Endothelial cell of umbilical vein (primary cell): Measurements from ENCODE around the gene CTSH. TPM values are rescaled to one million over a fixed set of nuclear protein-coding genes. Genes with fewer than 3 reads are reported as not detected.

Source experiments
- BruUV-seq: library from RNA; stranded (reverse); fragments of 400-500 nt; replicated peaks from 2 replicates; lab custom pipeline; 2021; lab: Mats Ljungman, UMichigan
- CTCF ChIA-PET: fragments of 300-600, 350-600 bp; sonication (Branson Sonifier 250); formaldehyde crosslinking; loops from one replicate; lab custom pipeline; 2021; ENCODE audit warnings: antibody characterized with exemption, inconsistent platforms; lab: Charles Lee
- POLR2A ChIA-PET: fragments of 300-600, 350-600 bp; sonication (Branson Sonifier 250); formaldehyde crosslinking; loops from one replicate; lab custom pipeline; 2021; ENCODE audit warnings: antibody characterized with exemption, inconsistent platforms; lab: Charles Lee
- DNase-seq: peaks from one replicate; pipeline ENCODE4 v3.0.0-alpha.2; 2011; ENCODE audit warnings: low read depth, low spot score
- FAIRE-seq: peaks from 2 replicates; lab custom pipeline; 2011; peaks lifted over from hg19 to GRCh38; lab: Jason Lieb, UNC
- H2AFZ ChIP-seq: 2 replicates; pipeline ENCODE4 v1.6.0; 2012; ENCODE audit warnings: low read depth, low read length, control low read depth, inconsistent platforms
- H3K27ac ChIP-seq: 2 replicates; pipeline ENCODE4 v1.5.1; 2011; ENCODE audit warnings: low read depth, mild to moderate bottlenecking, control low read depth, low read length, moderate library complexity; ENCODE audit not compliant: insufficient read depth
- H3K27me3 ChIP-seq, 2 experiments: 2 replicates each; pipeline versions ENCODE4 v1.6.0 to v1.6.1; 2011; ENCODE audit warnings: low read length in 2 of 2, mixed read lengths in 1 of 2; ENCODE audit not compliant: control insufficient read depth in 2 of 2, insufficient read depth in 2 of 2
- H3K36me3 ChIP-seq, 2 experiments: 2 replicates in 1 of 2; 3 replicates in 1 of 2; pipeline ENCODE4 v1.5.1; 2011; ENCODE audit warnings: low read length in 2 of 2, mild to moderate bottlenecking in 1 of 2, moderate library complexity in 1 of 2; ENCODE audit not compliant: control insufficient read depth in 2 of 2, insufficient read depth in 2 of 2; ENCODE audit errors: extremely low read depth in 1 of 2
- H3K4me1 ChIP-seq: 3 replicates; pipeline ENCODE4 v1.5.1; 2011; ENCODE audit warnings: mild to moderate bottlenecking, low read length; ENCODE audit not compliant: control insufficient read depth, insufficient read depth; ENCODE audit errors: extremely low read depth
- H3K4me2 ChIP-seq: 2 replicates; pipeline ENCODE4 v1.6.1; 2011; ENCODE audit warnings: low read length, control low read depth, mixed read lengths; ENCODE audit not compliant: insufficient read depth
- H3K4me3 ChIP-seq, 3 experiments: fragments of 200-600 bp in 1 of 3; sonication (generic), shearing (Covaris generic) in 1 of 3; replicated peaks in 1 of 3; 2 replicates each; pipeline ENCODE4 v1.5.1; 2011 to 2016; ENCODE audit warnings: control low read depth in 3 of 3, low read length in 3 of 3, mild to moderate bottlenecking in 2 of 3, inconsistent platforms in 1 of 3, low read depth in 1 of 3, moderate library complexity in 1 of 3; ENCODE audit not compliant: insufficient read depth in 1 of 3
- H3K79me2 ChIP-seq: 2 replicates; pipeline ENCODE4 v1.6.0; 2012; ENCODE audit warnings: low read length, inconsistent platforms; ENCODE audit not compliant: control insufficient read depth, insufficient read depth
- H3K9ac ChIP-seq: replicated peaks from 2 replicates; pipeline ENCODE3; 2011; ENCODE audit warnings: low read length, control low read depth; ENCODE audit not compliant: insufficient read depth; ENCODE audit errors: extremely low read depth
- H3K9me1 ChIP-seq: replicated peaks from 3 replicates; pipeline ENCODE4 v1.6.0; 2011; ENCODE audit warnings: mild to moderate bottlenecking, low read length; ENCODE audit not compliant: control insufficient read depth, insufficient read depth; ENCODE audit errors: extremely low read depth
- H3K9me3 ChIP-seq: replicated peaks from 2 replicates; pipeline ENCODE4 v1.5.1; 2012; ENCODE audit warnings: low read length, inconsistent platforms; ENCODE audit not compliant: control insufficient read depth, insufficient read depth
- H4K20me1 ChIP-seq: replicated peaks from 2 replicates; pipeline ENCODE3; 2011; ENCODE audit warnings: mild to moderate bottlenecking, low read length; ENCODE audit not compliant: control insufficient read depth, insufficient read depth; ENCODE audit errors: extremely low read depth
- GATA2 ChIP-seq: IDR thresholded peaks from 2 replicates; pipeline ENCODE4 v1.7.0; 2011; ENCODE audit warnings: low read depth, mild to moderate bottlenecking, moderate library complexity, mixed read lengths, low read length; ENCODE audit not compliant: insufficient read length, insufficient read depth
- MYC ChIP-seq: IDR thresholded peaks from one replicate; pipeline ENCODE4 v1.6.1; 2011; ENCODE audit warnings: mild to moderate bottlenecking, low read depth, low read length
- dilution Hi-C: fragments of 300-500 bp; cut with MboI; formaldehyde crosslinking; loops from one replicate; pipeline ENCODE4 v1.15.0; 2019; ENCODE audit warnings: low sequenced_read_pairs; ENCODE audit not compliant: extremely low pct_ligation_motif_present
- intact Hi-C: fragments of 100-400 bp; cut with micrococcal nuclease; formaldehyde crosslinking; loops from one replicate; pipeline ENCODE4 v1.10.0; 2022
- polyA plus RNA-seq, 4 experiments: library from polyadenylated mRNA; depleted of rRNA in 3 of 4; stranded (reverse) in 3 of 4; unstranded in 1 of 4; fragments of >200 nt; gene quantifications; 2 replicates each; pipeline versions ENCODE4 v1.2.1 to v1.2.3, GENCODE V29; 2011 to 2012; ENCODE audit warnings: missing spikeins in 1 of 4
- total RNA-seq: library from RNA; stranded (reverse); gene quantifications from 2 replicates; pipeline ENCODE4 v1.2.3, GENCODE V29; 2021
- TF ChIP-seq, protein P1 (sequence below), 2 donors: IDR thresholded peaks; 1 replicate in 1 of 2; 2 replicates in 1 of 2; pipeline ENCODE4 v1.5.1; 2011; ENCODE audit warnings: low read length in 2 of 2, mild to moderate bottlenecking in 2 of 2, moderate library complexity in 2 of 2, control low read depth in 1 of 2, inconsistent platforms in 1 of 2, low read depth in 1 of 2; ENCODE audit not compliant: insufficient read depth in 1 of 2; ENCODE audit errors: extremely low read depth in 1 of 2
- TF ChIP-seq, protein P2 (sequence below): IDR thresholded peaks from 2 replicates; pipeline ENCODE4 v1.6.1; 2011; ENCODE audit not compliant: insufficient read depth, insufficient read length

Gene CTSH
- total and polyA plus RNA-seq, 2 donors (not counting 3 experiments of a cell fraction or from before 2014, with no cell fraction given): 7.0 to 7.4 TPM

DNA sequence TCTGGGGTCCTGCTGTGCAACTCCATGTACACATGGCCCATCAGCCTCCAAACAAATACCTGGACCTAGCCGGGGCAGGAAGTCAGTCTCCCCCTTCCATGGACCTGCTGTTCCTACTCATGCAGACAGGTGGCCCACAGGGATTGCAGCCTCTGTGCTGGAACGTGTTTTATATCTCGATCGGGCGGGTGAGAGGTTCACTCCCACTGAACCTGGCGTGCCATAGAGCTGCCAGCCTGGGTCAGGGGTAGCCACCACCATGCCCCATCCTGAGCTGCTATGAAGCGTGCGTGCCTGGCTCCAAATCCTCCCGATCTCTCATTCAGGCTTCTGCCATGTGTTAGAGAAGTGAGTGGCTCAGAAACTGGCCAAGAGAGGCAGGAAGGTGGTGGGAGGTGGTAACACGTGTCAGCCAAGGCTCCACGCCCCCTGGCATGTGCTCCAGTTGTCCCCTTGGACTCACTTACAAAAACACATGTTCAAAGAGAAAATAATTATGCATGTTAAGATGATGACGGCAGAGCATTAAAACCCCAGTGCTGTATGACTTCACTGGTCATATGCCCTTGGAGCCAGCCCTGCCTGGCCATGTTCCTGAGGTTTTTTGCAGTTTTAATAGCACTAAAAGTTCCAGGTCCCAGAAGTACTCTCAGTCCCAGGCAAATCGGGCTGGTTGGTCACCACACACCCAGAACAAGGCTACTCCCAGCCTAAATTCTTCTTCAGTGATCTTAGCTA is 30.6 kb downstream of the CTSH start:
- ChIA-PET POLR2A (no interaction called here), CTCF (interaction anchor here (1.0 to 3.3 kb wide), 4 partner anchors 11 to 270 kb away, joined by 4 to 20 read pairs (median 10); no protein-coding TSS in a partner anchor)
- Histone ChIP-seq H4K20me1 (no peaks in the 10 kb centered on the region), H3K27me3 (no peaks in the 10 kb centered on the region), H3K4me2 (no peak overlapping the region), H3K4me1 (no peaks in the 10 kb centered on the region), H3K27ac (no peak overlapping the region), H3K9ac (no peak overlapping the region), H2AFZ (no peak overlapping the region), H3K9me1 (no peaks in the 10 kb centered on the region), H3K9me3 (no peaks in the 10 kb centered on the region), H3K4me3 (no peak overlapping the region), H3K36me3 (peaks cover 26 to 54% of the 10 kb centered on the region in 2 experiments), H3K79me2 (peaks cover 10% of the 10 kb centered on the region)
- dilution Hi-C loops: no loop called here
- FAIRE-seq: no peak
- intact Hi-C loops: no loop called here
- TF ChIP-seq, protein P1, sequence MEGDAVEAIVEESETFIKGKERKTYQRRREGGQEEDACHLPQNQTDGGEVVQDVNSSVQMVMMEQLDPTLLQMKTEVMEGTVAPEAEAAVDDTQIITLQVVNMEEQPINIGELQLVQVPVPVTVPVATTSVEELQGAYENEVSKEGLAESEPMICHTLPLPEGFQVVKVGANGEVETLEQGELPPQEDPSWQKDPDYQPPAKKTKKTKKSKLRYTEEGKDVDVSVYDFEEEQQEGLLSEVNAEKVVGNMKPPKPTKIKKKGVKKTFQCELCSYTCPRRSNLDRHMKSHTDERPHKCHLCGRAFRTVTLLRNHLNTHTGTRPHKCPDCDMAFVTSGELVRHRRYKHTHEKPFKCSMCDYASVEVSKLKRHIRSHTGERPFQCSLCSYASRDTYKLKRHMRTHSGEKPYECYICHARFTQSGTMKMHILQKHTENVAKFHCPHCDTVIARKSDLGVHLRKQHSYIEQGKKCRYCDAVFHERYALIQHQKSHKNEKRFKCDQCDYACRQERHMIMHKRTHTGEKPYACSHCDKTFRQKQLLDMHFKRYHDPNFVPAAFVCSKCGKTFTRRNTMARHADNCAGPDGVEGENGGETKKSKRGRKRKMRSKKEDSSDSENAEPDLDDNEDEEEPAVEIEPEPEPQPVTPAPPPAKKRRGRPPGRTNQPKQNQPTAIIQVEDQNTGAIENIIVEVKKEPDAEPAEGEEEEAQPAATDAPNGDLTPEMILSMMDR (IDR thresholded peaks at IDR 0.05; ENCODE audit: extremely low read depth in 1 of 2, insufficient read depth in 1 of 2, low read depth in 1 of 2, low read length in 2 of 2): peak in 1 of 2 donors; percentile 3
- TF ChIP-seq MYC: no peak
- TF ChIP-seq, protein P2, sequence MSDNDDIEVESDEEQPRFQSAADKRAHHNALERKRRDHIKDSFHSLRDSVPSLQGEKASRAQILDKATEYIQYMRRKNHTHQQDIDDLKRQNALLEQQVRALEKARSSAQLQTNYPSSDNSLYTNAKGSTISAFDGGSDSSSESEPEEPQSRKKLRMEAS: no peak
- no peak for TF ChIP-seq GATA2
- no peak for DNase-seq
- no TSS peak for BruUV-seq
